ENCODE data around the gene ZNF600.

DNA sequence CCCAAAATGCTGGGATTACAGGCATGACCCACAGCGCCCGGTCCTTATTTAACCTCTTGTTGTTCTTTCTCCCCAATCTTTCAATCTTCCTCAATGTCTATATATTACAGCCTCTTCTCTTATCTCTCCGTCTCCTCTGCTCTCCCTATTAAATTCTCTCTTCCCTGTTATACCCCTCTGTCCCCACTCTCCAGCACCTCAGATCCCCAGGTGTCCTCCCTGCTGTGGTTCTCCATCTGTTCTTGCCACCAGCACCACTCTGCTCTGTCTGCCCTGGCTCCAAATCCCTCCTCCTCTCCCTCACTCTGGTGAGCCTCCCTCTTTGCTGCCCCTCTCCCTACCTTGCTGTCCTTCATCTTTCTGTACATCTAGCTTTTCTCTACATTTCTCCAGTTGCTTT, 1.1 kb downstream of the ZNF600 start:
- TF ChIP-seq, protein P1, sequence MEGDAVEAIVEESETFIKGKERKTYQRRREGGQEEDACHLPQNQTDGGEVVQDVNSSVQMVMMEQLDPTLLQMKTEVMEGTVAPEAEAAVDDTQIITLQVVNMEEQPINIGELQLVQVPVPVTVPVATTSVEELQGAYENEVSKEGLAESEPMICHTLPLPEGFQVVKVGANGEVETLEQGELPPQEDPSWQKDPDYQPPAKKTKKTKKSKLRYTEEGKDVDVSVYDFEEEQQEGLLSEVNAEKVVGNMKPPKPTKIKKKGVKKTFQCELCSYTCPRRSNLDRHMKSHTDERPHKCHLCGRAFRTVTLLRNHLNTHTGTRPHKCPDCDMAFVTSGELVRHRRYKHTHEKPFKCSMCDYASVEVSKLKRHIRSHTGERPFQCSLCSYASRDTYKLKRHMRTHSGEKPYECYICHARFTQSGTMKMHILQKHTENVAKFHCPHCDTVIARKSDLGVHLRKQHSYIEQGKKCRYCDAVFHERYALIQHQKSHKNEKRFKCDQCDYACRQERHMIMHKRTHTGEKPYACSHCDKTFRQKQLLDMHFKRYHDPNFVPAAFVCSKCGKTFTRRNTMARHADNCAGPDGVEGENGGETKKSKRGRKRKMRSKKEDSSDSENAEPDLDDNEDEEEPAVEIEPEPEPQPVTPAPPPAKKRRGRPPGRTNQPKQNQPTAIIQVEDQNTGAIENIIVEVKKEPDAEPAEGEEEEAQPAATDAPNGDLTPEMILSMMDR (IDR thresholded peaks at IDR 0.05; ENCODE audit: insufficient read depth, low read depth, low read length) = no peak
- TF ChIP-seq EZH2 (IDR thresholded peaks at IDR 0.05; ENCODE audit: insufficient read depth, low read length) = no peak

Measured in astrocyte (in vitro differentiated cells and primary cell).